IMR-90 (cell line): ENCODE data around the gene XPR1.

ENCODE experiments used
- BHLHE40 ChIP-seq: fragments of 150-350 bp; IDR thresholded peaks from 2 replicates; pipeline ENCODE4 v1.6.1; 2016; ENCODE audit warnings: mild to moderate bottlenecking, low read depth, low read length
- CEBPB ChIP-seq: IDR thresholded peaks from 2 replicates; pipeline ENCODE4 v1.6.1; 2012; ENCODE audit warnings: low read depth, low read length, improper control_type of control experiment
- CHD1 ChIP-seq: IDR thresholded peaks from 2 replicates; pipeline ENCODE4 v1.6.1; 2012; ENCODE audit warnings: low read depth, low read length, improper control_type of control experiment
- FOS ChIP-seq: fragments of 150-350 bp; IDR thresholded peaks from 2 replicates; pipeline ENCODE4 v1.6.1; 2016; ENCODE audit warnings: low read depth, low read length
- MAZ ChIP-seq: IDR thresholded peaks from 2 replicates; pipeline ENCODE4 v1.6.1; 2012; ENCODE audit warnings: low read depth, mild to moderate bottlenecking, low read length, improper control_type of control experiment, moderate library complexity, borderline replicate concordance
- MXI1 ChIP-seq: IDR thresholded peaks from 2 replicates; pipeline ENCODE4 v1.6.1; 2012; ENCODE audit warnings: low read depth, mild to moderate bottlenecking, low read length, moderate library complexity, borderline replicate concordance
- POLR2A ChIP-seq: IDR thresholded peaks from 2 replicates; pipeline ENCODE4 v1.6.1; 2012; ENCODE audit warnings: mild to moderate bottlenecking, low read depth, low read length
- RAD21 ChIP-seq: IDR thresholded peaks from 2 replicates; pipeline ENCODE4 v1.6.1; 2012; ENCODE audit warnings: low read length, improper control_type of control experiment
- RFX5 ChIP-seq: IDR thresholded peaks from 2 replicates; pipeline ENCODE4 v1.8.0; 2012; ENCODE audit warnings: low read depth, mild to moderate bottlenecking, low read length, moderate library complexity
- SMC3 ChIP-seq: fragments of 150-350 bp; IDR thresholded peaks from 2 replicates; pipeline ENCODE4 v1.6.1; 2016; ENCODE audit warnings: low read depth, mild to moderate bottlenecking, antibody characterized with exemption, low read length, moderate library complexity
- TF ChIP-seq, protein P1 (sequence below): conservative IDR thresholded peaks from 2 replicates; pipeline ENCODE4 v1.5.1; 2012; ENCODE audit warnings: mild to moderate bottlenecking, low read depth, low read length, improper control_type of control experiment
- TF ChIP-seq, protein P2 (sequence below): fragments of 150-350 bp; IDR thresholded peaks from 2 replicates; pipeline ENCODE4 v1.6.1; 2017; ENCODE audit warnings: mild to moderate bottlenecking, antibody characterized with exemption, low read length, low read depth
- TF ChIP-seq, protein P3 (sequence below): fragments of 150-350 bp; IDR thresholded peaks from 2 replicates; pipeline ENCODE4 v1.6.1; 2016; ENCODE audit warnings: low read depth, mild to moderate bottlenecking, low read length, moderate library complexity, borderline replicate concordance

DNA sequence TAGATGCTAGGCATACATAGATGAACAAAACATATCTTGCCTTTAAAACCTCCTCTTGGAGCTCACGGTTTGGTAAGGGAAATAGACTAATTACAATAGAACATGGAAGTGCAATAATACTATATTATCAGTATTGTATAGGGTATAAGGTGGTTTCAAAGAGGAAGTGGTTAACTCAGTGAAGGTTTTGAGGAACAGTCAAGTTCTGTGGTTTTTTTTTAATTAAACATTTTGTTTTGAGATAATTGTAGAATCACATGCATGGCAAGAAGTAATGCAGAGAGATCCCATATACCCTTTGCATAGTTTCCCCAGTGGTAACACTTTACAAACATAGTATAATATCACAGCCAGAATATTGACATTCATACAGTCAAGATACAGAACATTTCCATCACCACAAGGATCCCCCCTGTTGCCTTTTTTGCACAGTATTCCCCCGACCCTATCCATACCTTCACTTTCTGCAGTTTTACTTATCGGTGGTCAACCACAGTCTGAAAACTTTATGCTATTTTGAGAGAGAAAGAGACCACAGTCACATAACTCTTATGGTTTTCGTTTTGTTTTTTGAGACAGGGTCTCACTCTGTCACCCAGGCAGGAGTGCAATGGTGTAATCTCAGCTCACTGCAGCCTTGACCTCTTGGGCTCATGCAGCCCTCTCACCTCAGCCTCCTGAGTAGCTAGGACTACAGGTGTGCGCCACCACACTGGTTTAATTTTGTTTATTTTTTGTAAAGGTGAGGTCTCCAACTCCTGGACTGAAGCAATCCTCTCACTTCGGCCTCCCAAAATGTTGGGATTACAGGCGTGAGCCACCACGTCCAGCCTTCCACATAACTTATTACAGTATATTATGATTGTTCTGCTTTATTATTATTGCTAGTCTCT lies 220.4 kb downstream of the XPR1 start:
- no peak for TF ChIP-seq POLR2A
- no peak for TF ChIP-seq MXI1
- TF ChIP-seq, protein P1, sequence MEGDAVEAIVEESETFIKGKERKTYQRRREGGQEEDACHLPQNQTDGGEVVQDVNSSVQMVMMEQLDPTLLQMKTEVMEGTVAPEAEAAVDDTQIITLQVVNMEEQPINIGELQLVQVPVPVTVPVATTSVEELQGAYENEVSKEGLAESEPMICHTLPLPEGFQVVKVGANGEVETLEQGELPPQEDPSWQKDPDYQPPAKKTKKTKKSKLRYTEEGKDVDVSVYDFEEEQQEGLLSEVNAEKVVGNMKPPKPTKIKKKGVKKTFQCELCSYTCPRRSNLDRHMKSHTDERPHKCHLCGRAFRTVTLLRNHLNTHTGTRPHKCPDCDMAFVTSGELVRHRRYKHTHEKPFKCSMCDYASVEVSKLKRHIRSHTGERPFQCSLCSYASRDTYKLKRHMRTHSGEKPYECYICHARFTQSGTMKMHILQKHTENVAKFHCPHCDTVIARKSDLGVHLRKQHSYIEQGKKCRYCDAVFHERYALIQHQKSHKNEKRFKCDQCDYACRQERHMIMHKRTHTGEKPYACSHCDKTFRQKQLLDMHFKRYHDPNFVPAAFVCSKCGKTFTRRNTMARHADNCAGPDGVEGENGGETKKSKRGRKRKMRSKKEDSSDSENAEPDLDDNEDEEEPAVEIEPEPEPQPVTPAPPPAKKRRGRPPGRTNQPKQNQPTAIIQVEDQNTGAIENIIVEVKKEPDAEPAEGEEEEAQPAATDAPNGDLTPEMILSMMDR, result no peak
- TF ChIP-seq, protein P2, sequence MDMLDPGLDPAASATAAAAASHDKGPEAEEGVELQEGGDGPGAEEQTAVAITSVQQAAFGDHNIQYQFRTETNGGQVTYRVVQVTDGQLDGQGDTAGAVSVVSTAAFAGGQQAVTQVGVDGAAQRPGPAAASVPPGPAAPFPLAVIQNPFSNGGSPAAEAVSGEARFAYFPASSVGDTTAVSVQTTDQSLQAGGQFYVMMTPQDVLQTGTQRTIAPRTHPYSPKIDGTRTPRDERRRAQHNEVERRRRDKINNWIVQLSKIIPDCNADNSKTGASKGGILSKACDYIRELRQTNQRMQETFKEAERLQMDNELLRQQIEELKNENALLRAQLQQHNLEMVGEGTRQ, result no peak
- no peak for TF ChIP-seq RFX5
- no peak for TF ChIP-seq SMC3
- TF ChIP-seq BHLHE40, result no peak
- TF ChIP-seq CEBPB, result no peak
- TF ChIP-seq FOS, result no peak
- TF ChIP-seq CHD1, result no peak
- no peak for TF ChIP-seq RAD21
- TF ChIP-seq MAZ, result no peak
- TF ChIP-seq, protein P3, sequence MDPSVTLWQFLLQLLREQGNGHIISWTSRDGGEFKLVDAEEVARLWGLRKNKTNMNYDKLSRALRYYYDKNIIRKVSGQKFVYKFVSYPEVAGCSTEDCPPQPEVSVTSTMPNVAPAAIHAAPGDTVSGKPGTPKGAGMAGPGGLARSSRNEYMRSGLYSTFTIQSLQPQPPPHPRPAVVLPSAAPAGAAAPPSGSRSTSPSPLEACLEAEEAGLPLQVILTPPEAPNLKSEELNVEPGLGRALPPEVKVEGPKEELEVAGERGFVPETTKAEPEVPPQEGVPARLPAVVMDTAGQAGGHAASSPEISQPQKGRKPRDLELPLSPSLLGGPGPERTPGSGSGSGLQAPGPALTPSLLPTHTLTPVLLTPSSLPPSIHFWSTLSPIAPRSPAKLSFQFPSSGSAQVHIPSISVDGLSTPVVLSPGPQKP, result no peak
